Immature natural killer cell (primary cell): ENCODE results near the gene PRRC2B. TPM values are rescaled to one million over a fixed set of nuclear protein-coding genes. Genes with fewer than 3 reads are reported as not detected.

ENCODE experiments used
- DNase-seq, 3 donors: peaks; one replicate each; pipeline ENCODE4 v3.0.0; 2022; ENCODE audit warnings: mixed read lengths in 1 of 3
- H3K27ac Mint-ChIP-seq, 6 donors: one replicate each; pipeline ENCODE4 v1.8.0; 2020; ENCODE audit warnings: mixed read lengths in 6 of 6, mild to moderate bottlenecking in 5 of 6, inconsistent platforms in 4 of 6, moderate library complexity in 3 of 6
- H3K27me3 Mint-ChIP-seq, 3 donors: one replicate each; pipeline ENCODE4 v1.8.0; 2020 to 2021; ENCODE audit warnings: low read depth in 3 of 3, mild to moderate bottlenecking in 3 of 3, mixed read lengths in 3 of 3, moderate library complexity in 3 of 3, inconsistent platforms in 1 of 3
- H3K36me3 Mint-ChIP-seq, 3 donors: one replicate each; pipeline ENCODE4 v1.8.0; 2020; ENCODE audit warnings: mixed read lengths in 3 of 3, inconsistent platforms in 2 of 3, mild to moderate bottlenecking in 2 of 3
- H3K4me1 Mint-ChIP-seq, 2 donors: one replicate each; pipeline ENCODE4 v1.8.0; 2020; ENCODE audit warnings: inconsistent platforms in 2 of 2, mild to moderate bottlenecking in 2 of 2, mixed read lengths in 2 of 2, moderate library complexity in 1 of 2
- H3K4me3 Mint-ChIP-seq, 5 donors: one replicate each; pipeline ENCODE4 v1.8.0; 2020; ENCODE audit warnings: mild to moderate bottlenecking in 5 of 5, mixed read lengths in 5 of 5, inconsistent platforms in 3 of 5, moderate library complexity in 3 of 5
- H3K9me3 Mint-ChIP-seq, 6 donors: one replicate each; pipeline ENCODE4 v1.8.0; 2020; ENCODE audit warnings: mild to moderate bottlenecking in 6 of 6, mixed read lengths in 6 of 6, inconsistent platforms in 4 of 6, moderate library complexity in 3 of 6
- polyA plus RNA-seq, 3 donors: library from polyadenylated mRNA; unstranded; fragments of 300-500 nt; fragmentation: Illumina TruSeq; gene quantifications; one replicate each; pipeline ENCODE4 v1.2.3, GENCODE V29; 2021

Gene PRRC2B
- polyA plus RNA-seq, 3 donors from 2014 or later = 2.0 to 48.1 (median 9.6) TPM

DNA sequence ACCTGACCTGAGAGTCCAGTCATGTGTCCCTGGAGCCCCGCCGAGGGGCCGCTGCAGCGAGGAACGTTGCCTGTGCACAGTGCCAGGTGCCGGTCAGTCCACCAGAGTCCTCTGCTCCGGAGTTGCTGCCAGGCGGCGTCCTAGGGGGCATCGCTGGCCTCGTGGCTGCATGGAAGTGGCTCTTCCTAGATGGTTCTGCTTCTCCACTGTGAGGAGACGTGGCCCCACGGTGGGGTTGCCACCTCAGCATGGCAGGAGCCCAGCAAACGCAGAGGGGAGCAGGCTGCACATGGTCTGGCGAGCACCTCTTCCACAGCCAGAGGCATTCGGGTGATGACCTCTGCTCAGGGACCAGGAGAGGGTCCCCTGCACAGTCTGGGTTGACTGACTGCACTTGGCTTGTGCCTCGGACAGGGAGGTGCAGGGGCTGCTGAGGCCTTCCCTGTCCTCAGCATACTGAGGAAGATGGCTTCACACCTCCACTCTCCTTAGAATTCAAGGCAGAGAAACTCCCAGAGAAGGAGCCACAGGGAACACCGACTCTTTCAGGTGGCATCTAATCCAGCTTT lies 83.0 kb downstream of the PRRC2B start:
- no peak for DNase-seq
- Mint-ChIP-seq H3K9me3 (no peaks in the 10 kb centered on the region), H3K4me3 (no peak overlapping the region), H3K36me3 (peaks cover 11 to 46% (median 12%) of the 10 kb centered on the region in 3 donors), H3K27me3 (peaks cover 6 to 9% (median 9%) of the 10 kb centered on the region in 3 donors), H3K27ac (no peak overlapping the region), H3K4me1 (peaks cover 2 to 4% of the 10 kb centered on the region in 2 donors)

DNA sequence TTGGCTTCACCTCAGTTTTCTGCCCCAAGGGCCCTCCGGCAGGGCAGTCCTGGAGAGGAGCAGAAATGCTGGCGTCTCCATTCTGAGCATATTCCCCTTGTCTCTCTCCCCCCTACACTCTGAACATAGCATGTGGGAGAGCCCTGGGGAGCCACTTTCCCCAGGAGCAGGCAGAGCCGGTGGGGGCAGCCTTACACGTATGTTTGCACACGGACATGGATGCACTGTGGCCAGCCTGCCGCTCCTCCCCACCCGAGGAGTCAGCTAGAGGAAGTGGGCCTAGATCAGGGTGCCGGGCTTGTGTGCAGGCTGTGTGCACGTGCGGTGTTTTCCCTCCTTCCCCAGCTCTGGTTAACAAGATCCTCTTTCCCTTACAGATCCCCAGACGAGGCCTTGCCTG lies 83.5 kb downstream of the PRRC2B start:
- H3K4me1 Mint-ChIP-seq = peaks cover 4% of the 10 kb centered on the region in 2 donors
- DNase-seq = no peak
- peaks cover 9 to 14% (median 10%) of the 10 kb centered on the region in 3 donors for H3K27me3 Mint-ChIP-seq
- H3K9me3 Mint-ChIP-seq = no peaks in the 10 kb centered on the region
- no peak overlapping the region for H3K4me3 Mint-ChIP-seq
- peaks cover 14 to 49% (median 15%) of the 10 kb centered on the region in 3 donors for H3K36me3 Mint-ChIP-seq
- no peak overlapping the region for H3K27ac Mint-ChIP-seq

DNA sequence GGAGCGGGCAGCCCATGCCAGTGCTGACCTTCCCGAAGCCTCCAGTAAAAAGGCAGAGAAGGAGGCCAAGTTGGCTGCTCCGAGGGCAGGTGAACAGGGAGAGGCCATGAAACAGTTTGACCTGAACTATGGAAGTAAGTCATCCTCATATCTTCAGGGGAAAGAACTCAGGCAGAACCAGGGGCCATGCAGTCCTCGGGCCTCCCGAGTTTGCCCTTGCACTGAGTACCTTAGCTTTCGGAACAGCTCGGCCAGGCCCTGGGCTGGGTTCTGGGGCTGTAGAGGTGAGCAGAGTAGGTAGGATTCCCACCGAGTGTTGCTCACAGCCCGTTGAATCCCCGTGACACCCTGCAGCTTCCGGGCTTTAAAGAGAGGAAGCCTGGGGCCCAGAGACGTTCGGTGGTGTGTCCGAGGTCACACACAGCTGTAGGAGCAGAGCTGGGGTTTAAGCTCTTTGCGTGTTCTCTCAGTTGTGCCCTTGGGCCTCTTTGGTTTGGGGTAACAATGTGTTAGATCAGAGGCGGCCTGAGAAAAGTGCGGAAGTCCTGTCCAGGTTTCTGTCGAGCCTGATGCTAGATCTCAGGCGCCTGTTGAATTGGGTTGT lies 84.0 kb downstream of the PRRC2B start:
- peak overlapping the region in 2 of 6 donors; percentile 45 to 71 for H3K27ac Mint-ChIP-seq
- H3K27me3 Mint-ChIP-seq = peaks cover 9 to 15% (median 10%) of the 10 kb centered on the region in 3 donors
- no peaks in the 10 kb centered on the region for H3K9me3 Mint-ChIP-seq
- DNase-seq = no peak
- H3K36me3 Mint-ChIP-seq = peaks cover 11 to 49% (median 15%) of the 10 kb centered on the region in 3 donors
- no peak overlapping the region for H3K4me3 Mint-ChIP-seq
- H3K4me1 Mint-ChIP-seq = peaks cover 2 to 4% of the 10 kb centered on the region in 2 donors

DNA sequence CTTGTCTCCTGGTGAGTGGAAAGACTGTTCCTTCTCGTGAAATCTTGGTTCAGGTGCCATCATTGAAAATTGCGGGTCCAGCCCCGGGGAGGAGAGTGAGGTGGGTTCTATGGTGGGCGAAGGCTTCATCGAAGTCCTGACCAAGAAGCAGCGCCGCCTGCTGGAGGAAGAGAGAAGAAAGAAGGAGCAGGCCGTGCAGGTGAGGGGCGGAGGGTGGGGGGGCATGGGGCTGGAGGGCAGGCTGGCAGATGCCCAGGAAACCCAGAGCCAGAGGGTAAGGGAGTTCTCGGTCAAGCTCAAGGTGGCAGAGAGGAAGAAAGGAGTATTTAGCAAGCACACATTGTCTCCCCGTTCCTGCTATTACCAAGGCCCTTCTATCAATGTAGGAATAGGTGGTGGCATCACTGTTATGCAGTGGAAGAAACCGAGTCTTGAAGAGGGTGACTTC lies 84.6 kb downstream of the PRRC2B start:
- Mint-ChIP-seq H3K9me3 (no peaks in the 10 kb centered on the region), H3K4me3 (no peak overlapping the region), H3K4me1 (peaks cover 0 to 4% of the 10 kb centered on the region in 2 donors), H3K27me3 (peaks cover 9 to 15% (median 10%) of the 10 kb centered on the region in 3 donors), H3K36me3 (peaks cover 8 to 46% (median 12%) of the 10 kb centered on the region in 3 donors), H3K27ac (peak overlapping the region in 2 of 6 donors; percentile 45 to 71)
- peak; percentile 35 to 47 (median 42) for DNase-seq

DNA sequence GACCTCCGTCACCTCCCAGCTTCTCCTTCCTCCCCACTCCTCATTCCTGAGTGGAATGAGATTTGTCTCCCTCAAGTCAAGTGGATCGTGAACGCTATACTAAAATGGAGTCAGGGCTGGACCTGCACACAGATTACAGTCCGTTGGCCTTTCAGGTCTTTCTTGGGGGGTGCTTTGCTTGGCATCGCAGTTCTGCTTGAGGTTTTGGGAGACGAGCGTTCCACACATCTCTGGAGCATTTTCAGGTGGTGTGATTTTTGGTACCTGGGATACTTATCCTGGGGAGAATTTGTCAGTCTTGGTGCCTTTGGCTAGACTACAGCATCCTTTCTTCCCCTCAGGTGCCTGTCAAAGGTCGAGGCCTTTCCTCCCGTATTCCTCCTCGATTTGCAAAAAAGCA lies 85.0 kb downstream of the PRRC2B start:
- no peak for DNase-seq
- peak overlapping the region in 2 of 6 donors; percentile 25 to 30 for H3K27ac Mint-ChIP-seq

DNA sequence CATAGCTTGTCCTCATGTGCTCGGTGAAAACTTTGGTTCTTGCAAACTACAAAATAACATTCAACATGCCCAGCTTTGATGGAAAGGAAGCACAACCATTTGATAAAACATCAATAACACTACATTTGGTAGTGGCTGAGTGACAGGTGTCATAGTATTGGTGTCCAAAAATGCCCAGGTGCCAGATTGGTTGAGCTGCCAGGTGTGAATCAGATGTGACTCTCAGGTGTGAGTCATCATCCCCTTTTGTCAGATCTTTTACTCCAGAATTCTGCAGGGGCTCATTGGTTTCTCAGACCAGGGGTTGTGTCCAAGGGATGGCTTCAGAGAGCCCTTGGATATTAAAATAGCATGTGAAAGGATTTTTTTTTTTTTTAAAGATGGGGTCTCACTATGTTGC lies 86.4 kb downstream of the PRRC2B start:
- no peak for DNase-seq
- Mint-ChIP-seq H3K27ac (peak overlapping the region in 1 of 6 donors; percentile 9), H3K9me3 (no peaks in the 10 kb centered on the region), H3K27me3 (peaks cover 9 to 13% (median 12%) of the 10 kb centered on the region in 3 donors), H3K36me3 (peaks cover 6 to 42% (median 8%) of the 10 kb centered on the region in 3 donors), H3K4me1 (peaks cover 0 to 4% of the 10 kb centered on the region in 2 donors), H3K4me3 (no peak overlapping the region)

More for the DNA sequence above, 85.0 kb downstream of the PRRC2B start:
- H3K4me1 Mint-ChIP-seq = peaks cover 0 to 4% of the 10 kb centered on the region in 2 donors
- no peaks in the 10 kb centered on the region for H3K9me3 Mint-ChIP-seq
- H3K27me3 Mint-ChIP-seq = peaks cover 9 to 16% (median 10%) of the 10 kb centered on the region in 3 donors
- H3K36me3 Mint-ChIP-seq = peaks cover 6 to 42% (median 12%) of the 10 kb centered on the region in 3 donors
- H3K4me3 Mint-ChIP-seq = no peak overlapping the region

DNA sequence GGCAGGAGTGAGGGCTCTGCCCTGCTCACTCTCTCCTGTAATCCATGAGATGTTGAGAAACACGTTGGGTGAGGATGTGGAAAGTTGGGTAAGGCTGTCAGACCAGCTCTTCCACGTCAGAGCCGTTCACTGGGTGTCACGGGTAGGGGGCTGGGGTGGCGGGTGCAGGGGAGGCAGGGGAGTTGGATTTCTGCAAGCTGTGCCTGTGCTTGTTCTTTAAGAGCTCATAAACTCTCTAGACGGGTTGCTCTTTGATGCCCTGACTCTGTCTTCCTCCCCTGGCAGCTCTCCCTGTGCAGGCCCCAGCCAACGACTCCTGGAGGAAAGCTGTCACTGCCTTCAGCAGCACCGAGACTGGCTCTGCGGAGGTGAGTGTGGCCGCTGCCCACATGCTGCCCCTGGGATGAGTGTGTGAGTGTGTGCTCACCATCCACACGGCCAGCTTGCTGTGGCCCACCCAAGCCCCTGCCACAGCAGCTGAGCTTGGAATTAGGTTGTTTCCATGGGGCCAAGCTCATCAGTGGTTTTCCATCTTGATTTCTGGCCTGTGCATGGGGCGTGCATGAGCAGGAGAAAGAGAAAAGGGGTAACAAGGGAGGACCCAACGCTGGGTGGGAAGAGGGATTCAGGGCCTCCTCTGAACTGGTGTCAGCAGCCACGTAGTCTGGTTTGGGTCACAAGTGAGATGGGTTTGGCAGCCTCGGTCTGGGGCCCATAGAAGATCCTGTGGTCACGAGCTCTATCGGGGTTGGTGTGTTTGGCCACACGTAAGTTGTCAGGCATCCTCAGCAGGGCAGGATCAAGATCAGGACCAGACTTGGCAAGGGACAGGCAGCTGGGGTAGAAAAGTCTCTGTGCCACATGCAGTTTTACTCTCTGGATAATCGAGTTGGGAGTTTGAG lies 87.8 kb downstream of the PRRC2B start:
- no peak for DNase-seq
- peaks cover 6 to 42% (median 11%) of the 10 kb centered on the region in 3 donors for H3K36me3 Mint-ChIP-seq
- peaks cover 0 to 4% of the 10 kb centered on the region in 2 donors for H3K4me1 Mint-ChIP-seq
- no peak overlapping the region for H3K4me3 Mint-ChIP-seq
- H3K27me3 Mint-ChIP-seq = peaks cover 5 to 16% (median 8%) of the 10 kb centered on the region in 3 donors
- no peaks in the 10 kb centered on the region for H3K9me3 Mint-ChIP-seq
- peak overlapping the region in 3 of 6 donors; percentile 32 to 70 (median 40) for H3K27ac Mint-ChIP-seq

DNA sequence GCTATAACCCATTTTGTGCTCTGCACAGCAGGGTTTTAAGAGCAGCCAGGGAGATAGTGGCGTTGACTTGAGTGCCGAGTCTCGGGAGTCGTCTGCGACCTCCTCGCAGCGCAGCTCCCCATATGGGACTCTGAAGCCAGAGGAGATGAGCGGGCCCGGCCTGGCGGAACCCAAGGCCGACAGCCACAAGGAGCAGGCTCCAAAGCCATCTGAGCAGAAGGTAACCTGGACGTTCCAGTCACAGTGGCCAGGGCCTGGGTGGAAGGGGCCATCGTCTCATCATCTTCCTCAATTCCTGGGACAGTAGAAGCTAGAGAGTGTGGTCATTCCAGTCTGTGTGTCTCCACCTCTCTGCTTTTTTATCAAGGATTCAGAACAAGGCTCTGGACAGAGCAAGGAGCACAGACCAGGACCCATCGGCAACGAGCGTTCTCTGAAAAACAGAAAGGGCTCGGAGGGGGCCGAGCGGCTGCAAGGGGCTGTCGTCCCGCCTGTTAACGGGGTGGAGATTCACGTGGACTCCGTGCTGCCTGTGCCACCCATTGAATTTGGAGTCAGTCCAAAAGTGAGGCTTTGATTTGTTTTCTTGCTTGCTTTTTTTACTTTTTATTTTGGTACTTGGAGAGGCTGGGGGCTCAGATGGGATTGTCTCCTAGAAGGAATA lies 88.6 kb downstream of the PRRC2B start:
- Mint-ChIP-seq H3K27ac (peak overlapping the region in 3 of 6 donors; percentile 27 to 40 (median 32)), H3K36me3 (peaks cover 6 to 44% (median 12%) of the 10 kb centered on the region in 3 donors), H3K4me3 (no peak overlapping the region), H3K27me3 (peaks cover 5 to 19% (median 8%) of the 10 kb centered on the region in 3 donors), H3K9me3 (no peaks in the 10 kb centered on the region), H3K4me1 (peaks cover 0 to 4% of the 10 kb centered on the region in 2 donors)
- no peak for DNase-seq

DNA sequence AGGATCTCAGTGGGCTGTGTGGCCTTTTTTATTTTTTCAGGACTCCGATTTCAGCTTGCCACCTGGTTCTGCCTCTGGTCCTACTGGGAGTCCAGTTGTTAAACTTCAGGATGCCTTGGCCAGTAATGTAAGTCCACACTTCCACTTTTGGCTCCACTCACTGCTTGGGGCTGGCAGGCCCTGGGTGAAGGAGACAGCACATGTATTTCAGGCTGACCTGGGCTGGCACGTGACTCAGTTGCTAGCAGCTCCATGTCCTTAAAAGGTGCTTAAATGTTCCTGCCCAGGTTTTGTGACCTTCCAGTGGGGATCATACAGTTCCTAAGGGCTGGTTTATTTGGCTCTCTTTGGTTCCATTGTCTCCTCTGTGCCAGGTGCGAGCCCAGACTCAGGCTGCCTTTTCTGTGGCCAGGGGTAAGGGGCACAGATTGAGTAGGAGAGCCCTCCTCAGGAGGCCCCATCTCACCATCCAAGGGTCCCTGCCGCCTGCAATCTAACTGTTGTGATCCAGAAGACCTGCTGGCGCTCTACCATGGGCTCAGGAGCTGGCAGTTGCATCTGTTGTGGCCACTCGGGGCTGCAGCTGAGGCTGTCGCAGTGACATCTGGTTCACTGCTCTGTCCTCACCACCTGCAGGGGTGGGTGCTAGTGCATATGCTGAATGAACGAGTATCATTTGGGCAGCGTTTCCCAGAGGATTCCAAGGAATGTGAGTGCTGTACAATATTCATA lies 89.6 kb downstream of the PRRC2B start:
- no peak overlapping the region for H3K27ac Mint-ChIP-seq
- no peak overlapping the region for H3K4me3 Mint-ChIP-seq
- peaks cover 0 to 19% (median 8%) of the 10 kb centered on the region in 3 donors for H3K27me3 Mint-ChIP-seq
- H3K9me3 Mint-ChIP-seq = no peaks in the 10 kb centered on the region
- peaks cover under 1 to 4% of the 10 kb centered on the region in 2 donors for H3K4me1 Mint-ChIP-seq
- peaks cover 6 to 50% (median 16%) of the 10 kb centered on the region in 3 donors for H3K36me3 Mint-ChIP-seq
- no peak for DNase-seq

DNA sequence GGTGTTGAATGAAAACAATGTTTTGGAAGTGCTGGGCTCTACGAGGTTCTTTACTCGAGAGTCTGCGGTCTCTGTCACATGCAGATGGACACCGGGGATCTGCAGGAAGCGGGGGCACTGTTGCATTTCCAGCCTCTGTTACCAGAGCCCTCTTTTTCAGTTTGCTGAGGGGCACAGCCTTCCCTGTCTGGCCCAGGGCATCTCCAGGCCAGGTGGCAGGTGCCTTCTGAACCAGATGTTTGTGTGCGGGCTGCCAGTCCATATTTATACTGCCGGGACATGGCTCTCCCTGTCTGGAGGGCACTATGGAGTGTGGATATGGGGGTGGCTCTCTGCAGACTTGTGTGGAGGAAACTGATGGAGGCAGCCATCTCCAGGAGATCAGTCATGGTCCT lies 90.2 kb downstream of the PRRC2B start:
- H3K4me1 Mint-ChIP-seq = peaks cover 2 to 4% of the 10 kb centered on the region in 2 donors
- DNase-seq = no peak
- H3K27me3 Mint-ChIP-seq = peaks cover 4 to 20% (median 8%) of the 10 kb centered on the region in 3 donors
- peaks cover 6 to 50% (median 21%) of the 10 kb centered on the region in 3 donors for H3K36me3 Mint-ChIP-seq
- H3K9me3 Mint-ChIP-seq = no peaks in the 10 kb centered on the region
- H3K27ac Mint-ChIP-seq = peak overlapping the region in 1 of 6 donors; percentile 58
- no peak overlapping the region for H3K4me3 Mint-ChIP-seq

DNA sequence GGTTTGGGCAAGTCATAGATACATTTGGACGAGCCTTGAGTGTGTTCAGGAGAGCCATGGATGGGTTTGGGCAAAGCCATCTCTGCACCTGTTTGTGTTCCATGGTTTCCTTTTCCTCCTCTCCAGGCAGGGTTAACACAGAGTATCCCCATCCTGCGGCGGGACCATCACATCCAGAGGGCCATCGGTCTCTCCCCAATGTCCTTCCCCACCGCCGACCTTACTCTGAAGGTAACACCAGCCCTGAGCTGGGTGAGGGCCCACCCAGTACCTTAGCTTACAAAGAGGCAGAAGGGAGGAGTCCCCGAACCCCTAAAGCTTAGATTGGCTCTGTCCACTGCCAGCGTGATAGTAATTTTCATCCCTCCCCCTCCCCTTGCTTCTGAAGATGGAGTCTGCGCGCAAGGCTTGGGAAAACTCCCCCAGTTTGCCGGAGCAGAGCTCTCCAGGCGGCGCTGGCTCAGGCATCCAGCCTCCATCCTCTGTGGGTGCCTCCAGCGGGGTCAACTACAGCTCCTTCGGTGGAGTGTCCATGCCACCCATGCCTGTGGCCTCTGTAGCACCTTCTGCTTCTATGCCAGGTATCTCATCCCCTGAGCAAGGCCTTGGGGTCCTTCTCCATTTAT lies 90.8 kb downstream of the PRRC2B start:
- Mint-ChIP-seq H3K4me3 (no peak overlapping the region), H3K36me3 (peaks cover 6 to 48% (median 21%) of the 10 kb centered on the region in 3 donors), H3K4me1 (peaks cover 1 to 4% of the 10 kb centered on the region in 2 donors), H3K27me3 (peaks cover 4 to 22% (median 8%) of the 10 kb centered on the region in 3 donors), H3K9me3 (no peaks in the 10 kb centered on the region), H3K27ac (peak overlapping the region in 1 of 6 donors; percentile 27)
- DNase-seq = no peak

DNA sequence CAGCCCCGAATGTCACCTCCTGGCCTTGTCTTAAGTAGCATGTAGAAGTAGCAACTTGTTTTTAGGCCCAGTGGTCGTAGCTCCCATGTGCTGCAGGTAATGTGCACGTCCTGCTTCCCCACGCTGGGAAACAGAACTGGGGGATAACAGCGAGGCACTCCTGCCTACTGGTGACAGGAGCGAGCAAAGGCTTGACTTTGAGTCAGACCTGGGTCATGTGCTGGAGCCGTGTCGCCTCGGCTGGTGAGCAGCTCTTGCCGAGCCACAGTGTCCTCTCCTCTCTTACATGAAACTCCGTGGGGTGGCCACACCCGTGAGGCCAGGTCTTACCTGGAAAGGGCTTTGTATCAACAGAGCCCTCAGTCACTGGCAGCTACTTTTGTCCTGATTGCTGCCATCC lies 91.3 kb downstream of the PRRC2B start:
- H3K36me3 Mint-ChIP-seq = peaks cover 9 to 51% (median 26%) of the 10 kb centered on the region in 3 donors
- H3K4me3 Mint-ChIP-seq = no peak overlapping the region
- peak overlapping the region in 1 of 6 donors; percentile 27 for H3K27ac Mint-ChIP-seq
- H3K27me3 Mint-ChIP-seq = peaks cover 4 to 26% (median 8%) of the 10 kb centered on the region in 3 donors
- no peak for DNase-seq
- H3K4me1 Mint-ChIP-seq = peaks cover 1 to 4% of the 10 kb centered on the region in 2 donors
- H3K9me3 Mint-ChIP-seq = no peaks in the 10 kb centered on the region
